Measurements from ENCODE around the gene MSL1.

Gene MSL1

GRCh38 chr17:40106760-40107521 is 14.8 kb upstream of the MSL1 start:
- no peak for TF ChIP-seq CSRNP3 (CRISPR knock-in tag; IDR thresholded peaks at IDR 0.05)
- TF ChIP-seq ESRRG (CRISPR knock-in tag; IDR thresholded peaks at IDR 0.05), result no peak
- no peak for TF ChIP-seq ISL1 (CRISPR knock-in tag; IDR thresholded peaks at IDR 0.05)
- no peak for TF ChIP-seq TSHZ2 (CRISPR knock-in tag; IDR thresholded peaks at IDR 0.05)
- TF ChIP-seq ZFP30 (CRISPR knock-in tag; IDR thresholded peaks at IDR 0.05), result no peak
- no peak for TF ChIP-seq PPARA (CRISPR knock-in tag; IDR thresholded peaks at IDR 0.05; ENCODE audit: borderline replicate concordance)
- TF ChIP-seq GLIS3 (CRISPR knock-in tag; IDR thresholded peaks at IDR 0.05), result no peak
- no peak for TF ChIP-seq ZC3H10 (CRISPR knock-in tag; IDR thresholded peaks at IDR 0.05)
- ATAC-seq, result no peak

- ATAC-seq, result no peak
- no peak for TF ChIP-seq BACH2 (CRISPR knock-in tag; IDR thresholded peaks at IDR 0.05; ENCODE audit: borderline replicate concordance)
- TF ChIP-seq TOX (CRISPR knock-in tag; IDR thresholded peaks at IDR 0.05; ENCODE audit: borderline replicate concordance), result no peak
- no peak for TF ChIP-seq ZC3H10 (CRISPR knock-in tag; IDR thresholded peaks at IDR 0.05)
- no peak for TF ChIP-seq SNAI2 (CRISPR knock-in tag; IDR thresholded peaks at IDR 0.05)
- no peak for TF ChIP-seq TCF4 (CRISPR knock-in tag; IDR thresholded peaks at IDR 0.05; ENCODE audit: borderline replicate concordance)
- TF ChIP-seq ESRRG (CRISPR knock-in tag; IDR thresholded peaks at IDR 0.05), result no peak
- no peak for TF ChIP-seq ZNF8 (CRISPR knock-in tag; IDR thresholded peaks at IDR 0.05)
- no peak for TF ChIP-seq ZNF70 (CRISPR knock-in tag; IDR thresholded peaks at IDR 0.05)
- no peak for TF ChIP-seq CSDC2 (CRISPR knock-in tag; IDR thresholded peaks at IDR 0.05)
- no peak for TF ChIP-seq ZNF565 (CRISPR knock-in tag; conservative IDR thresholded peaks at IDR 0.05; ENCODE audit: low read depth)
- no peak for TF ChIP-seq PPARA (CRISPR knock-in tag; IDR thresholded peaks at IDR 0.05; ENCODE audit: borderline replicate concordance)
- TF ChIP-seq TSHZ2 (CRISPR knock-in tag; IDR thresholded peaks at IDR 0.05), result no peak
- TF ChIP-seq POU6F1 (CRISPR knock-in tag; IDR thresholded peaks at IDR 0.05; ENCODE audit: borderline replicate concordance, low read depth), result no peak
- no peak for TF ChIP-seq ARNTL (CRISPR knock-in tag; IDR thresholded peaks at IDR 0.05; ENCODE audit: borderline replicate concordance, low read depth)
- TF ChIP-seq PATZ1 (CRISPR knock-in tag; IDR thresholded peaks at IDR 0.05; ENCODE audit: borderline replicate concordance), result no peak
- TF ChIP-seq ZFP3 (CRISPR knock-in tag; IDR thresholded peaks at IDR 0.05), result no peak
- no peak for TF ChIP-seq CREB5 (CRISPR knock-in tag; IDR thresholded peaks at IDR 0.05; ENCODE audit: low read depth)
These were observed 14.1 kb upstream of the MSL1 start for GRCh38 chr17:40107522-40108174.
